Activated CD8-positive, alpha-beta memory T cell treated with anti-CD3 and anti-CD28 coated beads for 1 hour (primary cell): Measurements from ENCODE around the gene PRKCQ.

Source experiments
- DNase-seq, 2 donors: peaks; one replicate each; pipeline ENCODE4 v3.0.0-alpha.2; 2020; ENCODE audit warnings: low read depth in 1 of 2; ENCODE audit errors: extremely low read depth in 1 of 2

Gene PRKCQ

DNA sequence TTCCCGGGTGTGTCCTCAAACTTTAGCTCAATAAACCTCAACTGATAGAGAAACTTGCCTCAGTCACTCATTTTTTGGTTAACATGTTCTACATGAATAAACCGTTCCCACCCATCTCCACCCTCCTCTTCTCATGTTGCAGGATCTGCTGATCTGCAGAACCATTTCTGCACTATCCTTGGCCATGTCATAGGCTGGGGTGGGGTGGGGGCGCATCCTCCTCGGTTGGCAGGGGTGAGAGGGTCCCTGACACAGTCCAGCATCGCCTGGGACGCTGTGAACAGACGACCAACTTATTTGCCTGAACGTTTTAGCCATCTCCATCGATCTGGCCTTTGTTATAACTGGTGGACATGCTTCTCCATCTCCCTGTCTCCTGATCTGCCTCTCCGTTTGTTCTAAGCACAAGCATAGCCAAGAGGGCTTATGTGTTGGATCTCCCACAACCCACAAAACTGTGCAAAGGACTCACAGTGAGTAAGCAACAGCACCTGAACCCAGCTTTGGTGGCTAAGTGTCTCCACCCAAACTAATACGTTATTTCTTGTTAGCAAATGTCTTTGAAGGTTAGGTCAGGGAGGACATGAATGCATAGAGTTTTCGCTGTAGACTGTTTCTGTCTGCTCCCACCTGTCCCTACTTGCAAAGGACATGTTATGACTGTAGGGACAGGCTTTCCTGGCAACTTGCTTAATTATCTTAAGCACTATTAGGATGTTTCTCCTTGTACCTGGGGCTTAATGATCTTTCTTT, 51.7 kb downstream of the PRKCQ start:
- DNase-seq = no peak

DNA sequence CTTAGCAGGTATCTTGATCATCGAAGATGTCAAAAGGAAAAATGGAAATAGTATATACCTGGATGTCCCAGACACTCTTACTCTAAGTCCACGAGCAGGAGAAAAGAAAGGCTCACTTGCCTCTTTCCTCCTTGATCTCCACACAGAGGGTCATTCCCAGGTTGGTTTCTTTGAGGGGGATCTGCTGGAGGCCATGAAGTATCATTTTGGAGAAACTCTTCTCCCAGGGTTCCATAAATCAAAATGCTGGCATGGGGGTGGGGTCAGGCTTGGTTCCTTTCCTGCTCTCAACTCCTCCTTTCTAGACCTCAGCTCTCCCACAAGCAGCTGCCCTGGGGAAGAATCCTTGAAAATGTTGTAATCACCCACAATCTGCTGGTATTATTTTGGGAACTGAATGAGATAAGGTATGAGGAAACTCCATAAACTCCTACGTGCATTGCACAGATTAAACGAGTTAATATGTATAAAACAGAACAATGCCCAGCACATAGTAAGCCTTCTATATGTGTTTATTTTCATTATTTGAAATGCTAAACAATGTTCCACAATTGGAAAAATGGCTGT, 54.4 kb downstream of the PRKCQ start:
- DNase-seq = no peak

DNA sequence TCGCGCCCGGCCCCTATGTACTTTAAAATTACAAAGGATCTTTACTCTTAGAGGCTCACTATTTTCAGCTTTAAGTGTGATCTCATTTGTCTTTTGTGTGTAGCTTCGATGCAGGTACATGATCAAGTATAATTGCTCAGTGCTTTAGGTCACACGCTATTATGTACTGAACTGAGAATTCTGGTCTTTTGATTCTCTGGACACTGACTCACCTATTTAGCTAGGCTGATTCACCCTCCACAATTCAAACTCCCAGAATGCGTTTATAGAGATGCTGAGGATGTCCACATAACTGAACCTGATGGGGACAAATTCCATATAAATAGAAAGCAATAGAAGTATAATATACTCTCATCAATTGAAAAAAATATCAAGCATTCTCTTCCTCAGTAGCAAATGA, 57.8 kb downstream of the PRKCQ start:
- no peak for DNase-seq

DNA sequence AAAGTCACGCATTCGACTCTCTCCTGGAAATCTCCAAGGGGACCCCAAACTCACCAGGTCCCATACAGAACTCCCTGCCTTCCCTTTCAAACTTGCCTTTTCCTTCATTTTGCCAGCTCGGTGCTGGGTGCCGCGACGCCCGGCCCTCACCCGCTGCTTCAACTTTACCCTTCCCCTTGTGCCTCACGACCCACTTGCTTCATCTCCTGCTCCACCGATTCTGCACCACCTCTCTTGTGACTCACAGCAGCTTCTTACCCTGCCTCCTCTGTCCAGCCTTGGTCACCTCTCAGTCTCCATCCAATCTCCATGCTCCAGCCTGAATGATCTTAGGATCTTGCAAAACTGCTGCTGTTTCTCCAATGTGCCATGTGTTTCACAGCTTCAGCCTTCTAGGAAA, 59.9 kb downstream of the PRKCQ start:
- no peak for DNase-seq

DNA sequence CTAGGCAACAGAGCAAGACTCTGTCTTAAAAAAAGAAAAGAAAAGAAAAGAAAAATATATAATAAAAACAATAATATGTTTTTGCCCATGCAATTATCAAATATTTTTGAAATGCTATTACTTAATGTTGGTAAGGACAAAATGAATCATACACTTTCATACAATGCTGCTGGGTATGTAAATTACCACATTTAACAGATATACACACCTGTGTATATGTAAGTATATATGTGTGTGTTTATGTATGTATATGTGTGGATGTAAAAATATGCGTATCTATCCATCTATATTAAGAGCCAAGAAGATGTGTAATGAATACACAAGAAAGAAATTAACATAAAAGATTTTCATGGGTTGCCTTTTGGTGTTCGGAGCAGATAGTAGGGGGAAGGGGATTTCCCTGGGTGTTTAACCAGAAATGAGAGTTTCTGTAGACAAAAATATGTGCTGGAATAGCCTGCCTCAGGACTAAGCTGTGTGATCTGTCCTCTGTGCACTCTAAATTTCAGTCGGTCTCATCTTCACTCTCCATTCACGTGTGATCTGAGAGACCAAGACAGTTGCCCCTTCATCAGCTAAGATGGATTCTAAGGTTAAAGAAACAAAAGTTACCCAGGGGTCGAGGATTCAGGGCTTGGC, 61.2 kb downstream of the PRKCQ start:
- DNase-seq = no peak

DNA sequence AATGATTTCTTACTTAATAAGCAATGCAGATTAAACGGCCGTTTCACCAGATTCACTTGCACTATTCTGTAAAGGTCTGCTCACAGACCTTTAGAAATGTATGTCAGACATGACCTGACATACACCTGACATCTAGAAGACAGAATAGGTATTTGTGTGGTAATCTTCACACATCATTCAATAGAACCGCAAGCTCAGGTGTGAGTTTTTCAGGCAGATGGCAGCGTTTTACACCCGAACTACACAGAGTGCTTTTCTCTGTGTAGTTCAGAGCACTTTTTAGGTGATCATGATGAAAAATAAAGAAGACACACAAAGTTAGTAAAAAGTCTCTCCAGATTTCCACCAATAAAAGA, 63.2 kb downstream of the PRKCQ start:
- DNase-seq = no peak

DNA sequence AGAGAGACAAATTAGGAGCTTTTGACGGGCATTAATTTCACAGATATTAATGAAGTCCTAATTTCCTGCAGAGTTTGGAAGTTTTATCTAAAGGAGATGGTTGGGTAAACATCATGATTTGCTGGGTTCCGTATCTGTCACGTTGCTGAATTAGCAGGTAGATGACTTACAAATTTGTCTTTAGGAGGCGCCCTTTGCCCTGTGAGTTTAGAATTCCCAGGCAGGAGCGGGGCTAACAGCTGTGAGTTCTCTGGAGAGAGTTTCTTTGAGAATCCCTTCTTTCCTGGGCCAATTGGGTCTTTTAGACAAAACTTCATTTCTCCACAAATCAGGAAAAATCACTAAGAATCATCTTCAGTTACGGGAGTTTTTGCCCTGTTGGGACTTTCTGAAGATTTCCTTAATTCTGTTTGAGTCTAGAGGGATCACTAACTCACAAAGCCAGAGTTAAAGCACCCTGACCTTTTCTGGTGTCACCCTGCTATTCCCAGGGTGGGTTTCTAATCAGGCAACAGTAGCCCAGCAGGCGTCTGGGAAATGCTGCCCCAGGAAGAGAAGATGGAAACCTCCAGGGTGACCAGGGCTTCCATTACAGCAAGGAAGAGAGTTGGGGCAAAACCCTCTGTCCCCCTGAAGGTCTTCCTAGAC, 63.7 kb downstream of the PRKCQ start:
- no peak for DNase-seq

DNA sequence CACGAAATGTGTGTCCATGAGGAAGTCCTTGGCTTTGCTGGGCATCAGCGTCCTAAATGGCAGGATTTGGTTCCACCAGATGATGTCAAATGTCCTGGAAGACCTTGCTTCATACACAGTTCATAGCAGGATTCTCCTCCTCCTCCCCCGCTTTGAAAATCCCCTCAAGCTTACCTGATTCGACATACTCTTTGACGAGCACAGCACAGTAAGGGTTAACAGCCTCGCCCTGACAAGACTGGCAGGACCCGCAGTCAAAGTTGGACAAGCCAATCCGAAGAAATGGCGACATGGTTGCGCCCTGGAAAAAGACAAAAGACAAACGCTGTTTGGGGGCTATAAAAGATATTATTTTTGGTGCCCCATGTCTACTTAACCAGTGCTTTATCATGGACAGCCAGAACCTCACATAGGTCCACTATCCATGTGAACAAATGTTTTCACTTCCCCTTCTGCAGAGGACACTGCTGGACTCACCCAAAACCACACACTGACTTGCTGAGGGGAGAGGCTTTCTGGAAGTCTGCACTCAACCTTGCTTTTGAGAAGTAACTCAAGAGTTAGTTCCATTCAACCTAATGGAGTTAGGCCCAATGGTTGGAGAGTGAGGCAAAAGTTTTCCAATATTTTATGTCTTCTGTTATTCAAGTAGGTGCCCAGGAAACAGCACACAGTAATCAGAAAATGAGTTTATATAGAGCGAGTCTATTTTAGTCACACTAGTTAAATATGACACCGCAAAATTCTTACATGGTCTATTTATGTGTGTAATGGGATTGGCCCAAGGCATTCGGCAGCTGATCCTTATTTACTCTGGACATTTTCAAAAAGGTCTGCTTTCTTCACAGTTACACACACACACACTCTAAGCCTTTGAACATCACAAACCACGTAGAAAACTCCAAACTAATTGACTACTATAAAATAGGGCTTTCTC, 65.0 kb downstream of the PRKCQ start:
- DNase-seq = no peak

DNA sequence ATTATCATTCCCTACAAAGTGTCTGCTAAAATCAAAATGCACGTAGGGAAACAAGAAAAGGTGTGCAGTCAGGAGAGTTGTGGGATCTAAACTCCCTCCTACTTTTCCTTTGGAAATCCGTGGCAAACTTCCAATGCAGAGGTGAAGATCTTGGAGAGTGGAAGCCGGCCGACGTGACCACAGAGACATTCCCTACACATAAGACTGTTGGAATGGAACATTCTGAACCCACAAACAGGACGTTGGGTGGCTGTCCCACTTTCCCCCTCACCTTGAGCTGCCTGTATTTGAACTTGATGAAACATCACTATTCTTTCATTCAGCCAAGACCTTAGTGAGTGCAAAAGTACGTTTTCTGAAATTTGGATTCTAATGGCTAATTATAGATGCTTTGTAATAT, 65.9 kb downstream of the PRKCQ start:
- DNase-seq = no peak

DNA sequence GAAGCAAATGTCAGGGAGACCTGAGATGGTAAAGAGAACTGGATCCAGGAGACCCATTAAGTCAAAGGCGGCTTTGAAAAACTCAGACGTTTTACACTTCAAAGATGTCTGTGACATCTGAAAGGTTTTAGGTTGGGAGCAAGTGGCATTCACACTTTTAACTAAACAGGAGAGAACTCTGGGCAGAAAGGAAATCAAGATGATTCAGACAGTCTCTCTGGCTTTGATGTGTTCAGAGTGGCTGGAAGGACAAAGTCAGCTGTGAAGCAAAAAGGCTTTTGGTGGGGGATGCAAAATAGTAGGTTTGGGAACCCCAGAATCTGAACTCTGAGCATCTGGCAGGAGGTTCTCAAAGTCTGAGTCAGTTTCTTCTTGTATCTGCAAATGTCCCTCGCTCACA, 66.6 kb downstream of the PRKCQ start:
- DNase-seq = no peak

DNA sequence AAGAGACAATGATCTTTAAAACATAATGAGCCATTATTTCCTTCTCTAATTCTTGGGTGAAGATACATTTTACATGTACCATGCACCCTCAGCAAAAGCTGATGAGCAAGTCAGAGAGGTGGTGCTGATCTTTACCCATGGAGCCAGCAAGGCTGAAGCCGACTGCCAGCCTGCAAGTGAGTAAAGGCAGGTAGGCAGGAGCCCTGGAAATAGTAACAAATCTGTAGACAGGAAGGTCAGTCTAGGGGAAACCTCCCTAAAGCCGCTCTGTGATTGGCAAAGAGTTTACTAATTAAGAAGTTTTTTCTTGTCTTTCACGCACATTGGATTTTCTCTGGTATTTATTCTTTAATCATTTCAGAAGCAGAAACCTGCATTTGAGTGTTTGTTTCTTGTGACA, 67.9 kb downstream of the PRKCQ start:
- no peak for DNase-seq

DNA sequence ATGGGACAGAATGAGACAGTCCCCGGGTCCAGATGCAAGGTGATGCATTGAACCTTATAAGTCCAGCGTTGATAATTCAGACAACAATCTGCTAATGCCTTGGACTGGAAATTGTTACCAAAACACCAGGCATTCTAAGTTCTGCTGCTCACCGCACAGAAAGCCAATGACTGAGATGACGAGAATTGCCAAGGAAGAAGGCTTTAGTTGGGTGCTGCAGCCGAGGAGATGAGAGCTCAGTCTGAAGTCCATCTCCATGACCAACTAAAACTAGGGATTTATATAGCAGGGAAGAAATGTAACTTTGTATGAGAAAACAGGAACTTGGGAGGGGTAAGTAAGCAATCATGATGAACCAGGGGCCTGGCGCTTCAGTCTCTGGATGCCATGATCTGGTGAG, 68.7 kb downstream of the PRKCQ start:
- no peak for DNase-seq

DNA sequence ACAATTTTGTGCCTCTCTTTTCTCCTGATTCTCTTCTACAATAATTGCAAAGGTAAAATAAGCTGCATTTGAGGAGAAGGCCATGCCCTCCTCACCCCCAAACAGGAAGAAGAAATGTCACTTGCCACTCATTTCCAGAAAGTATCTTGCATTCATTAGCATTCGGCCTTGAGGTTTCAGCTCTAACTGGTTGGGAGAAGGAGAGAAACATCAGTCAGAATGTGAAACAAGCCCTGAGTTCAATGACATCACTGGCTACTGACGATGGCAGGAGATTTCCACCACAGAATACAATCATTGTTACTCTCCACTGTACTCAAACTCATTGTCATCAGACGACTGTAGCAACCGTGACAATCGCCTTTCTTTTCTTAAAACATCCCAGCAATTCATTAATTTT, 72.8 kb downstream of the PRKCQ start:
- no peak for DNase-seq

DNA sequence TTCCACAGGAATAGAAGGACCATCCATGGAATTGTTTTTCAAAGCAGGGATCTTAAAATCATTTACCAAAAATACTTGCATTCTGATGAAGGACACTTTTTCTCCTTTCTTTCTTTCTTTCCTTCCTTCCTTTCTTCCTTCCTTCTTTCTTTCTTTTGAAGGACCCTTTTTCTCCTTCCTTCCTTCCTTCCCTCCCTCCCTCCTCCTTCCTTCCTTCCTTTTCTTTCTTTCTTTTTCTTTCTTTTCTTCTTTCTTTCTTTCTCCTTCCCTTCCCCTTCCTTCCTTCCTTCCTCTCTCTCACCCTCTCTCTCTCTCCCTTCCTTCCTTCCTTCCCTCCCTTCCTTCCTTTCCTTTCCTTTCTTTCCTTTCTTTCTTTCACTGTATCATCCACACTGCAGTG, 74.8 kb downstream of the PRKCQ start:
- no peak for DNase-seq

DNA sequence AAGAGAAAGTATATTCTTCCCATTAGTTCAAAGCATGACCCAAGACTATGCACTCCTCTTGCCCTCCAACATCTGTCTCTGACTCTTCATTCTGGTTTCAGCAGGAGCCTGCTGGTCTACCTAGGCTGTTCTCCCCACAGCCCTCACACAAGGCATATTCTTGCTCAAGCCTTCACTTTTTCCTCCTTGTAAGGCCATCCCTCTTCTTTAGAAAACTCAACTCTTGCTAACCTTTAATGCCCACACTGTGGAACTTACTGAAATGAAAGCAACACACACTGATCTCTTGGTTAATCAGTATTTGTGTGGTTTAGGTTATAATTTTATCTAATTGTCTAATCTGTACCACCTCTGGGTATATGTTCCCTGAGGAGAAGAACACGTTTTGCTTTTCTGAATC, 75.8 kb downstream of the PRKCQ start:
- no peak for DNase-seq

DNA sequence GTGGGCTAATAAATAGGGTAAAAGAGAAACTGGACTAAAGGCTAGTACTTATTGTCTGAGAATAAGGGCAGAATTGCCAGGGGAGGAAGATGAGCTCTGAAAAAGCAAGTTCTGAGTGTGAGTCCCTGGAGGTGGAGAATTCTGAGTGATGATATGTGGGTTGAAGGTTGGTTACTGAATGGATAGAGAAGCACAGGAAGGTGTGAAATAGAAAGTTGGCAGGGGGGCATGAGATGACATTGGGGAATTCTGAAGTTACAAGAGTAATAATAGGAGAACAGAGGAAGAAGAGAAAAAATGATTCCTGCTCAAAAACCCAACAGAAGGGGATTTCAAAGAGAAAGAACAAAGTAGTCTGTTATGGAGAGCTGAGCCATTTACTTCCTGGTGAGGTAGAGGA, 76.9 kb downstream of the PRKCQ start:
- no peak for DNase-seq

DNA sequence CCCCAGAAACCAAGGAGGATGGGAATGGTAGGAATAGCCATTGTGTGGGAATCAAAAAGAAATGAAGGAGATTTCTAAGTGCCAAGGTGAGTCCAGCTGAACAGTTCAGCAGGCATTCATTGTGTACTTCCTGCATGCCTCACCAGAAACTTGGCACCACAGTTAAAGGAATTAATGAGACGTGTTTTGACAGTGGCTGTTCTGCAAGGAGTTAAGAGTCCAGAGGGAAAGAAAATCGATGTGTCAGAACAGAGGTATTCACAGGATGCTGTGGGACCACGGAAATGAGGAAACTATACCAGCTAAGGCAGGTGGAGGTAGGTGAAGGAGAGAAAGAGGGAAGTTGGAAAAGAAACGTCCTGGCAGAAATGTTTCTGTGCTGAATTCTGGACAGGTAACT, 78.1 kb downstream of the PRKCQ start:
- DNase-seq = no peak

DNA sequence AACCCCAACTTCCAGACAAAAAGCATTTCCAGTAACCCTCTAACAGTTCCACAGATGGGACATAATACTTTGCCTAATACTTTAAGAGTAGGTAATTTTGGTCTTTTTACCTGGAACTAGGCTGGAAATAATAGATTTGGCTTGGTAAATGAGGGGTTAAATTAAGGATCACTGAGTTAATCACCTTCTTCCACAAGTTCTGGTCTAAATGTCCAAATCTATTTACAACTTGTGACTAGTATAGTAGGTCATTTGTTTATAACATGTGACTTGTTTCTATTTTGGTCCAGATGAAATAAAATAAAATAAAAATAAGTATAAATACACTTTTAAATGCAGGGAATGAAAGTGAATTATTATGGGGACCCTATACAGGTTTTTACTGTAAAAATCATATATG, 80.1 kb downstream of the PRKCQ start:
- no peak for DNase-seq

DNA sequence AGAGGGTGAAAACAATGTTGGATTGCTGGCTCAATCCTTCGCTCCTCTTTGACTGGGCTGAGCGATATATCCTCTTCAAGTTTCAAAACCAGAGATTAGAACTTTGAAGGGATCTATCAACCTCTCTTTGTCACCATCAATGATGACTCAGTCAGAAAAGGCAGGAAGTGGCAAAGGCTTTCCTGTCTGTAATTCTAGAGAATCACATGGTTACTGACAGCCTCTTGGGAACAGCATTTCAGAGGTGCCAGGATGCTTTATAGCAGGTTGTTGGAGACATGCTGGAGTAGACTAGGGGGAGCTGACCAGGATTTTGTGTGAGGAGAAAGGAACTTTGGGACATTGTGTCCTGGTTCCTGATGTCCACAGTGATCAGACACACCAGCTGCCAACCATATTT, 81.3 kb downstream of the PRKCQ start:
- DNase-seq = no peak

DNA sequence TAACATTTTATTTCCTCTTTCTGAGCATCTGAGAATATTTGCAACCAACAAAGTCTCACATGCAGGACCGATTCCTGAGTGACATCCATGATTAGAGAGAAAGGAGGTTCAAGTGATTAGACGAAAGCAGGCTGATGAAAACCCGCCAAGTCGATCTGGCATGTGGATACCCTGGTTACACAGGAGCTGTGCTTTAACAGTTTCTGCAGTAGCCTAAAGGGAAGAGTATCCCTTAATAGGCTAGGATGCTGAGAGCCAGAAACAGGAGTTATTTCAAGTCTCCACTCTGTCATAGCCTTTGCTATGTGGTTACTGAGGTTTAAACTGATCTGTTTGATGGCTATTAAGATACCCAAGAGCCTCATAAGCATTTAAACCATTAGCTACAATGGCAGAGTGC, 82.5 kb downstream of the PRKCQ start:
- no peak for DNase-seq
